MM.1S (cell line): ENCODE results near the gene GGA2.

ENCODE experiments used
- EZH2 ChIP-seq: fragments of 300-600 bp; sonication (generic); optimal IDR thresholded peaks from 2 replicates; pipeline ENCODE3; 2017; ENCODE audit warnings: low read depth, mild to moderate bottlenecking, antibody characterized with exemption, low read length, mixed read lengths
- EZH2phosphoT487 ChIP-seq: fragments of 300-600 bp; sonication (generic); IDR thresholded peaks from 2 replicates; pipeline ENCODE4 v1.6.1; 2018; ENCODE audit warnings: antibody characterized with exemption, low read length

GRCh38 chr16:23509441-23509754 lies 896 bp downstream of the GGA2 start:
- TF ChIP-seq EZH2phosphoT487: no peak
- TF ChIP-seq EZH2: no peak
